WTC11 (cell line): ENCODE results near the gene PRSS53. TPM values are rescaled to one million over a fixed set of nuclear protein-coding genes. Genes with fewer than 3 reads are reported as not detected.

Experiments
- ATAC-seq: fragments of 200-7000 bp; cut with Tn5 transposase; 2 replicates; pipeline ENCODE4 v1.10.0; 2021; ENCODE audit warnings: mild to moderate bottlenecking, moderate library complexity
- CTCF ChIA-PET: fragments of 300-600 bp; sonication (Branson Sonifier 250); formaldehyde crosslinking; loops from one replicate; lab custom pipeline; 2021; ENCODE audit warnings: antibody characterized with exemption; lab: Charles Lee
- POLR2A ChIA-PET: fragments of 350-600 bp; sonication (Branson Sonifier 250); formaldehyde crosslinking; loops from one replicate; lab custom pipeline; 2021; ENCODE audit warnings: antibody characterized with exemption; lab: Charles Lee
- DNase-seq: peaks from one replicate; pipeline ENCODE4 v3.0.0; 2021; ENCODE audit warnings: low spot score
- H3K27ac Mint-ChIP-seq: 2 replicates; pipeline ENCODE4 v1.8.0; 2021; ENCODE audit warnings: mixed read lengths
- H3K27me3 Mint-ChIP-seq: 2 replicates; pipeline ENCODE4 v1.8.0; 2021; ENCODE audit warnings: low read depth, mild to moderate bottlenecking, moderate library complexity, mixed read lengths
- H3K36me3 Mint-ChIP-seq: 2 replicates; pipeline ENCODE4 v1.8.0; 2021; ENCODE audit warnings: mixed read lengths
- H3K4me1 Mint-ChIP-seq: 2 replicates; pipeline ENCODE4 v1.8.0; 2022; ENCODE audit warnings: mixed read lengths
- H3K4me3 Mint-ChIP-seq: 2 replicates; pipeline ENCODE4 v1.8.0; 2021; ENCODE audit warnings: mild to moderate bottlenecking, moderate library complexity, mixed read lengths
- H3K9me3 Mint-ChIP-seq: 2 replicates; pipeline ENCODE4 v1.8.0; 2021; ENCODE audit warnings: mixed read lengths
- CTCF ChIP-seq: fragments of 200-600 bp; IDR thresholded peaks from 2 replicates; pipeline ENCODE4 v1.8.0; 2022; ENCODE audit warnings: antibody characterized with exemption
- ELF4 ChIP-seq: sonication (generic); formaldehyde crosslinking; IDR thresholded peaks from 2 replicates; pipeline ENCODE4 v1.8.1; 2022; ENCODE audit warnings: low read depth, mild to moderate bottlenecking, moderate library complexity, missing genetic modification reagents
- ESRRA ChIP-seq: sonication (generic); formaldehyde crosslinking; IDR thresholded peaks from 2 replicates; pipeline ENCODE4 v1.8.1; 2022; ENCODE audit warnings: mild to moderate bottlenecking, missing genetic modification reagents, borderline replicate concordance
- FOXJ3 ChIP-seq: sonication (generic); formaldehyde crosslinking; IDR thresholded peaks from 2 replicates; pipeline ENCODE4 v1.9.0; 2021; ENCODE audit warnings: missing genetic modification reagents, mild to moderate bottlenecking, borderline replicate concordance
- GRHL2 ChIP-seq: fragments of 250-450 bp; sonication (Bioruptor Pico); IDR thresholded peaks from 2 replicates; pipeline ENCODE4 v1.8.0; 2022; ENCODE audit warnings: mild to moderate bottlenecking, moderate library complexity; ENCODE audit not compliant: insufficient replicate concordance, severe bottlenecking
- GTF2I ChIP-seq: fragments of 250-450 bp; sonication (Bioruptor Pico); conservative IDR thresholded peaks from 2 replicates; pipeline ENCODE4 v1.4.0; 2021; ENCODE audit warnings: mild to moderate bottlenecking
- HMGA2 ChIP-seq: fragments of 250-450 bp; sonication (Bioruptor Pico); IDR thresholded peaks from 2 replicates; pipeline ENCODE4 v1.4.0; 2021; ENCODE audit warnings: mild to moderate bottlenecking, moderate library complexity
- KAT7 ChIP-seq: sonication (generic); formaldehyde crosslinking; IDR thresholded peaks from 2 replicates; pipeline ENCODE4 v1.8.1; 2023; ENCODE audit warnings: missing genetic modification reagents, mild to moderate bottlenecking, borderline replicate concordance
- MAX ChIP-seq: sonication (generic); formaldehyde crosslinking; IDR thresholded peaks from 2 replicates; pipeline ENCODE4 v1.8.0; 2022; ENCODE audit warnings: mild to moderate bottlenecking, missing genetic modification reagents
- NR1H2 ChIP-seq: sonication (generic); formaldehyde crosslinking; IDR thresholded peaks from 2 replicates; pipeline ENCODE4 v1.9.0; 2021; ENCODE audit warnings: mild to moderate bottlenecking, moderate library complexity, missing genetic modification reagents
- PRDM15 ChIP-seq: sonication (generic); formaldehyde crosslinking; IDR thresholded peaks from 2 replicates; pipeline ENCODE4 v1.8.0; 2022; ENCODE audit warnings: missing genetic modification reagents
- RELA ChIP-seq: sonication (generic); formaldehyde crosslinking; IDR thresholded peaks from 2 replicates; pipeline ENCODE4 v1.8.1; 2022; ENCODE audit warnings: missing genetic modification reagents, mild to moderate bottlenecking, borderline replicate concordance
- SP1 ChIP-seq: sonication (generic); formaldehyde crosslinking; conservative IDR thresholded peaks from 2 replicates; pipeline ENCODE4 v1.8.1; 2022; ENCODE audit warnings: missing genetic modification reagents
- ZBTB21 ChIP-seq: sonication (generic); formaldehyde crosslinking; IDR thresholded peaks from 2 replicates; pipeline ENCODE4 v1.8.1; 2023; ENCODE audit warnings: mild to moderate bottlenecking, missing genetic modification reagents, borderline replicate concordance
- ZNF138 ChIP-seq: sonication (generic); formaldehyde crosslinking; conservative IDR thresholded peaks from 2 replicates; pipeline ENCODE4 v1.8.1; 2022; ENCODE audit warnings: mild to moderate bottlenecking, moderate library complexity, missing genetic modification reagents
- ZNF219 ChIP-seq: sonication (generic); formaldehyde crosslinking; IDR thresholded peaks from 2 replicates; pipeline ENCODE4 v1.8.0; 2023; ENCODE audit warnings: missing genetic modification reagents, mild to moderate bottlenecking, borderline replicate concordance
- ZNF416 ChIP-seq: fragments of 250-450 bp; sonication (Bioruptor Pico); IDR thresholded peaks from 2 replicates; pipeline ENCODE4 v1.9.0; 2021; ENCODE audit warnings: mild to moderate bottlenecking, inconsistent platforms
- ZNF423 ChIP-seq: fragments of 250-450 bp; sonication (Bioruptor Pico); IDR thresholded peaks from 2 replicates; pipeline ENCODE4 v2.1.2; 2022; ENCODE audit warnings: mild to moderate bottlenecking, moderate library complexity
- total RNA-seq: library from RNA; stranded (reverse); gene quantifications from 3 replicates; pipeline ENCODE4 v1.2.3, GENCODE V29; 2021
- TF ChIP-seq, protein P1 (sequence below): sonication (generic); formaldehyde crosslinking; IDR thresholded peaks from 2 replicates; pipeline ENCODE4 v1.8.1; 2023; ENCODE audit warnings: mild to moderate bottlenecking, missing genetic modification reagents, moderate library complexity
- TF ChIP-seq, protein P2 (sequence below): sonication (generic); formaldehyde crosslinking; IDR thresholded peaks from 2 replicates; pipeline ENCODE4 v1.8.0; 2022; ENCODE audit warnings: mild to moderate bottlenecking, missing genetic modification reagents
- TF ChIP-seq, protein P3 (sequence below): sonication (generic); formaldehyde crosslinking; IDR thresholded peaks from 2 replicates; pipeline ENCODE4 v1.8.1; 2023; ENCODE audit warnings: mild to moderate bottlenecking, missing genetic modification reagents
- TF ChIP-seq, protein P4 (sequence below): fragments of 250-450 bp; sonication (Bioruptor Pico); IDR thresholded peaks from 2 replicates; pipeline ENCODE4 v2.1.2; 2022; ENCODE audit warnings: mild to moderate bottlenecking, moderate library complexity

The PRSS53 gene
- total RNA-seq, 1 experiment from 2014 or later, result 4.9 TPM

- ATAC-seq (peak; percentile 9), DNase-seq (no peak)
- Mint-ChIP-seq H3K27ac (no peak overlapping the region), H3K4me1 (peaks cover 9% of the 10 kb centered on the region; the same call in 1 of the 2 replicates), H3K4me3 (peak overlapping the region; percentile 74), H3K27me3 (no peaks in the 10 kb centered on the region), H3K36me3 (peaks cover 30% of the 10 kb centered on the region)
- CTCF ChIA-PET, result interaction anchor here (0.6 to 3.0 kb wide), 3 partner anchors 9 to 124 kb away, joined by 3 to 9 read pairs (median 4); partner anchors contain the start of genes HSD3B7 and KAT8
- POLR2A ChIA-PET, result interaction anchor here (1.2 kb wide), 1 partner anchor 9 kb away, joined by 4 read pairs; the partner anchor contains the start of gene KAT8
- TF ChIP-seq SP1 (no peak), MAX (peak; percentile 58; the same call in 1 of the 2 replicates), ZBTB21 (CRISPR knock-in tag) (no peak)
- TF ChIP-seq, protein P1, sequence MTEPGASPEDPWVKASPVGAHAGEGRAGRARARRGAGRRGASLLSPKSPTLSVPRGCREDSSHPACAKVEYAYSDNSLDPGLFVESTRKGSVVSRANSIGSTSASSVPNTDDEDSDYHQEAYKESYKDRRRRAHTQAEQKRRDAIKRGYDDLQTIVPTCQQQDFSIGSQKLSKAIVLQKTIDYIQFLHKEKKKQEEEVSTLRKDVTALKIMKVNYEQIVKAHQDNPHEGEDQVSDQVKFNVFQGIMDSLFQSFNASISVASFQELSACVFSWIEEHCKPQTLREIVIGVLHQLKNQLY (CRISPR knock-in tag), result no peak
- TF ChIP-seq, all 79 proteins: peak for 1
- H3K9me3 Mint-ChIP-seq, result no peaks in the 10 kb centered on the region
Measured at GRCh38 chr16:31108794-31109558, 20.2 kb upstream of the PRSS53 start.

DNA sequence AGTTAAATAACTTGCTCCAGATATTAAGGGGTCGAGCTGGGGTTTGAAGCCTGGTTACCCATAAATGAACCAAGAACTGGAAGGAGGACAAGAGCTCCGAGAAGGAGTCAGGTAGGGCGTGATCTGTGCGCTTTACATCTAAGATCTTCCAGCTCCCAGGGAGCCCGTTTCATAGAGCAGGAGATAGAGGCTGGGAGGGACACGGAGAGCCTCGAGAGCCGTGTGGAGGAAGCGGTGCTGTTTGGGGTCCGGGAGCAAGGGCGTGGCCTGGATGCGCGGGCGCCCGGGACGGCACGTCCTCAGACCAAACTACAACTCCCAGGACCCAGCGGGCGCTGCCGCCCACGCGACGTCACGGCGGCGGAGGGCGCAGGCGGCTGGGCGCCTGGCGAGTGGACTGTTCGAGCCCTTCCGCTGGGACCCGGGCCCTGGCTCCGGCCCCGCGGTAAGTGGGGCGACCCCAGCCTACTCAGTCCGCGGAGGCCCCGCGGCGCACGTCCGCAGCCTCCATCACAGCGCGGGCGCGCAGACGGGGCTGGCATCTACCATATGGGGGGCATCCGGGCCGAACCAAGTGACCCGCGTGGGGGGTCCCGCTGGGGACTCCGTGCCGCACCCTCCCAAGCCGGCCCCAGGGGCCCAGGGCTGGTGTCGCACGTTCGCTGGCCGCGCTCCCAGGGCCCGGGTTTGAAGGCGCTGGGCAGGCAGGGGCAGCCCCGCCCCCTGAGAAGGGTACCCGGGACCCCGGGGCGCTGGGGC lies 19.5 kb upstream of the PRSS53 start, which contains the start of gene BCKDK:
BCKDK (plus strand) TSS at position 352 of the 759 bp plus-strand sequence. CDS start 838 bp downstream, outside the sequence.
- H3K36me3 Mint-ChIP-seq, result peaks cover 30% of the 10 kb centered on the region
- peak; percentile 77 for DNase-seq
- H3K27me3 Mint-ChIP-seq, result peaks cover 4% of the 10 kb centered on the region
- peaks cover 9% of the 10 kb centered on the region; the same call in 1 of the 2 replicates for H3K4me1 Mint-ChIP-seq
- no peak within 1 kb of the TSS for H3K27ac Mint-ChIP-seq
- ATAC-seq, result peak; percentile 83
- CTCF ChIA-PET, result interaction anchor here (1.1 to 3.0 kb wide), 2 partner anchors 34 to 123 kb away, joined by 5 to 9 read pairs; partner anchors contain the start of gene HSD3B7
- POLR2A ChIA-PET, result no interaction called here
- no peaks in the 10 kb centered on the region for H3K9me3 Mint-ChIP-seq
- peak within 1 kb of the TSS; percentile 74 for H3K4me3 Mint-ChIP-seq
- TF ChIP-seq, protein P2, sequence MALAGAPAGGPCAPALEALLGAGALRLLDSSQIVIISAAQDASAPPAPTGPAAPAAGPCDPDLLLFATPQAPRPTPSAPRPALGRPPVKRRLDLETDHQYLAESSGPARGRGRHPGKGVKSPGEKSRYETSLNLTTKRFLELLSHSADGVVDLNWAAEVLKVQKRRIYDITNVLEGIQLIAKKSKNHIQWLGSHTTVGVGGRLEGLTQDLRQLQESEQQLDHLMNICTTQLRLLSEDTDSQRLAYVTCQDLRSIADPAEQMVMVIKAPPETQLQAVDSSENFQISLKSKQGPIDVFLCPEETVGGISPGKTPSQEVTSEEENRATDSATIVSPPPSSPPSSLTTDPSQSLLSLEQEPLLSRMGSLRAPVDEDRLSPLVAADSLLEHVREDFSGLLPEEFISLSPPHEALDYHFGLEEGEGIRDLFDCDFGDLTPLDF (CRISPR knock-in tag), result no peak
- no peak for TF ChIP-seq HMGA2 (CRISPR knock-in tag)
- TF ChIP-seq PRDM15 (CRISPR knock-in tag), result no peak
- TF ChIP-seq GRHL2 (CRISPR knock-in tag), result no peak
- peak; percentile 81; the same call in 1 of the 2 replicates for TF ChIP-seq RELA (CRISPR knock-in tag)
- no peak for TF ChIP-seq GTF2I (CRISPR knock-in tag)
- TF ChIP-seq KAT7 (CRISPR knock-in tag), result no peak
- TF ChIP-seq ESRRA (CRISPR knock-in tag), result peak; percentile 74; the same call in 1 of the 2 replicates
- no peak for TF ChIP-seq NR1H2
- TF ChIP-seq, protein P3, sequence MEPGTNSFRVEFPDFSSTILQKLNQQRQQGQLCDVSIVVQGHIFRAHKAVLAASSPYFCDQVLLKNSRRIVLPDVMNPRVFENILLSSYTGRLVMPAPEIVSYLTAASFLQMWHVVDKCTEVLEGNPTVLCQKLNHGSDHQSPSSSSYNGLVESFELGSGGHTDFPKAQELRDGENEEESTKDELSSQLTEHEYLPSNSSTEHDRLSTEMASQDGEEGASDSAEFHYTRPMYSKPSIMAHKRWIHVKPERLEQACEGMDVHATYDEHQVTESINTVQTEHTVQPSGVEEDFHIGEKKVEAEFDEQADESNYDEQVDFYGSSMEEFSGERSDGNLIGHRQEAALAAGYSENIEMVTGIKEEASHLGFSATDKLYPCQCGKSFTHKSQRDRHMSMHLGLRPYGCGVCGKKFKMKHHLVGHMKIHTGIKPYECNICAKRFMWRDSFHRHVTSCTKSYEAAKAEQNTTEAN (CRISPR knock-in tag), result no peak
- TF ChIP-seq, protein P4, sequence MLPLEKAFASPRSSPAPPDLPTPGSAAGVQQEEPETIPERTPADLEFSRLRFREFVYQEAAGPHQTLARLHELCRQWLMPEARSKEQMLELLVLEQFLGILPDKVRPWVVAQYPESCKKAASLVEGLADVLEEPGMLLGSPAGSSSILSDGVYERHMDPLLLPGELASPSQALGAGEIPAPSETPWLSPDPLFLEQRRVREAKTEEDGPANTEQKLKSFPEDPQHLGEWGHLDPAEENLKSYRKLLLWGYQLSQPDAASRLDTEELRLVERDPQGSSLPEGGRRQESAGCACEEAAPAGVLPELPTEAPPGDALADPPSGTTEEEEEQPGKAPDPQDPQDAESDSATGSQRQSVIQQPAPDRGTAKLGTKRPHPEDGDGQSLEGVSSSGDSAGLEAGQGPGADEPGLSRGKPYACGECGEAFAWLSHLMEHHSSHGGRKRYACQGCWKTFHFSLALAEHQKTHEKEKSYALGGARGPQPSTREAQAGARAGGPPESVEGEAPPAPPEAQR (CRISPR knock-in tag), result no peak
- TF ChIP-seq CTCF, result no peak
- TF ChIP-seq ZNF423 (CRISPR knock-in tag), result no peak
- no peak for TF ChIP-seq ZNF416 (CRISPR knock-in tag)
- no peak for TF ChIP-seq ZNF219 (CRISPR knock-in tag)
- no peak for TF ChIP-seq FOXJ3 (CRISPR knock-in tag)
- no peak for TF ChIP-seq ELF4 (CRISPR knock-in tag)
- no peak for TF ChIP-seq ZNF138 (CRISPR knock-in tag)
